T-helper 1 cell treated with Interleukin-12 subunit alpha and Interleukin-12 subunit beta and Interleukin-4 antibody, amounts not matched to agents 30 μg/mL and 1 μg/mL, for 36 hours (primary cell): ENCODE results near the gene PTPRA.

Experiments
- H3K27ac Mint-ChIP-seq: one replicate; pipeline ENCODE4 v1.8.0; 2021; ENCODE audit warnings: mild to moderate bottlenecking, mixed read lengths
- H3K27me3 Mint-ChIP-seq: one replicate; pipeline ENCODE4 v1.8.0; 2021; ENCODE audit warnings: low read depth, mixed read lengths
- H3K36me3 Mint-ChIP-seq: one replicate; pipeline ENCODE4 v1.8.0; 2021; ENCODE audit warnings: low read depth, mixed read lengths
- H3K4me1 Mint-ChIP-seq: one replicate; pipeline ENCODE4 v1.8.0; 2021; ENCODE audit warnings: low read depth, mixed read lengths
- H3K4me3 Mint-ChIP-seq: one replicate; pipeline ENCODE4 v1.8.0; 2021; ENCODE audit warnings: mild to moderate bottlenecking, moderate library complexity, mixed read lengths
- H3K9me3 Mint-ChIP-seq: one replicate; pipeline ENCODE4 v1.8.0; 2021; ENCODE audit warnings: mixed read lengths

PTPRA gene

DNA sequence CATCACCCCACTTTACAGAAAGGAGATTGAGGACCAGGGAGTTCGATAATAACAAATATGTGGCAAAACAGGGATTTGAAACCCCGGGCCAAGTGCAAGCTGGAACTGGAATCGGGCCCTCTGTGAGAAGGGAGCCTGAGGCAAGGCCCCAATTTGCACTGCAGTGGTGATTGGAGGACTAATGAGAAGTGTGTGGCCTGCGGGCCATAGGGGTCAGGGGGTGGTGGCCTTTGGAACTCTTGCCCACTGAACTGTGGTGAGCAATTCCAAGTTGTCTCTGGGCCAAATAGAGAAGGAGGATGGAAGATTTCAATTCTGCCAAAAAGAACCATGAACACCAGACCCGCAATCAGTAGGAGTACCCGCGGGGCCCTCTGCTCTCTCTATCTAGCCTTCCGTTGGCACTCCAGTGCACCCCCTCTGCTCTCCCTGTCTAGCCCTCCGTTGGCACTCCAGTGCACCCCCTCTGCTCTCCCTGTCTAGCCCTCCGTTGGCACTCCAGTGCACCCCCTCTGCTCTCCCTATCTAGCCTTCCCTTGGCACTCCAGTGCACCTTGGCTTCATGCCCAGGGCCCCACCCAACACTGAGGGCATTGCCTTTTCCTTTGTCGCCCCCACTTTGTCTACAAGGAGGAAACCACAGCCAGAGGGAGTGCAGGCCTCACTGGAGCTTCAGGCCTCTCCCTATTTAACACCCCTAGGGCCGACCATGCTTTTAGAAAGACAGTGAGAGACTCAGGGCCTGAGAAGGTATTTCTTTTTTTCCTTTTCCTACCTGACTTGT lies 6.0 kb upstream of the PTPRA start:
- Mint-ChIP-seq H3K4me3 (no peak overlapping the region), H3K4me1 (peaks cover 22% of the 10 kb centered on the region), H3K9me3 (no peaks in the 10 kb centered on the region), H3K27ac (no peak overlapping the region), H3K27me3 (no peaks in the 10 kb centered on the region), H3K36me3 (peaks cover 10% of the 10 kb centered on the region)

DNA sequence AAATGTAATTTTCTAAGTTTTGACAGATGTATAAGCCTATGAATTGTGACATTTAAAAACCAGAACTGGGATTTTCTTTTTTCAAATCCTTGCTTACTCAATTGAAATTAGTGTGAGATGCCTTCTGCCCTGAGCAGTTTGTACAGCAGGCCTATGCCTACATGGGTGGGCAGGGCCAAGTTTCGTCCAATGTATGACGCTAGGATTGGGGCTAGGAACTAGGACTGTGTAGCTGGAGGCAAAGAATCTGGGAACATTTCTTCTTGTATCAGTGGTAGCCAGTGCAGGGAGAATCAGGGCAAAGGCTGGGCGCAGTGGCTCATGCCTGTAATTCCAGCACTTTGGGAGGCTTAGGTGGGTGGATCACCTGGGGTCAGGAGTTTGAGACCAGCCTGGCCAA lies 3.9 kb upstream of the PTPRA start:
- H3K9me3 Mint-ChIP-seq, result no peaks in the 10 kb centered on the region
- no peak overlapping the region for H3K4me3 Mint-ChIP-seq
- no peak overlapping the region for H3K27ac Mint-ChIP-seq
- H3K4me1 Mint-ChIP-seq, result peaks cover 30% of the 10 kb centered on the region
- H3K36me3 Mint-ChIP-seq, result peaks cover 12% of the 10 kb centered on the region
- no peaks in the 10 kb centered on the region for H3K27me3 Mint-ChIP-seq

DNA sequence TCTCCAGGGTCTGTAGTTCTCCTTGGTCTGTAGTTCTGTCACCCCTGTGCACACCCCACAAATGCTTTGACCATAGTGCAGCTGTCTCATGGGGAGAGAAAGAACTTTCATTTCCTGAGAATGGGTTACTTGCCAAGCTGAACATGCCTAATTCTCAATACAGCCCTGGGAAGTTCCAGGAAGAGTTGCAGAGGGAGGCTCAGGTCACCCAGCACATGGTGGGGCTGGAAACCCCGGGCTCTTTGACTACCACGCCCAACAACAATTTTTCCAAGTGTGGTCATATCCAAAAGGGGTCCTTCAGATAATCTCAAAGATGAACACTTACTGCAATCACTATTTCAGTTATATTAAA lies 2.2 kb upstream of the PTPRA start:
- peaks cover 46% of the 10 kb centered on the region for H3K4me1 Mint-ChIP-seq
- H3K36me3 Mint-ChIP-seq, result peaks cover 15% of the 10 kb centered on the region
- H3K27me3 Mint-ChIP-seq, result no peaks in the 10 kb centered on the region
- no peaks in the 10 kb centered on the region for H3K9me3 Mint-ChIP-seq
- H3K27ac Mint-ChIP-seq, result peak overlapping the region; percentile 16
- peak overlapping the region; percentile 58 for H3K4me3 Mint-ChIP-seq

- peak overlapping the region; percentile 8 for H3K27ac Mint-ChIP-seq
- peaks cover 18% of the 10 kb centered on the region for H3K36me3 Mint-ChIP-seq
- no peaks in the 10 kb centered on the region for H3K27me3 Mint-ChIP-seq
These were observed 1.4 kb upstream of the PTPRA start for GRCh38 chr20:2871661-2872458.

DNA sequence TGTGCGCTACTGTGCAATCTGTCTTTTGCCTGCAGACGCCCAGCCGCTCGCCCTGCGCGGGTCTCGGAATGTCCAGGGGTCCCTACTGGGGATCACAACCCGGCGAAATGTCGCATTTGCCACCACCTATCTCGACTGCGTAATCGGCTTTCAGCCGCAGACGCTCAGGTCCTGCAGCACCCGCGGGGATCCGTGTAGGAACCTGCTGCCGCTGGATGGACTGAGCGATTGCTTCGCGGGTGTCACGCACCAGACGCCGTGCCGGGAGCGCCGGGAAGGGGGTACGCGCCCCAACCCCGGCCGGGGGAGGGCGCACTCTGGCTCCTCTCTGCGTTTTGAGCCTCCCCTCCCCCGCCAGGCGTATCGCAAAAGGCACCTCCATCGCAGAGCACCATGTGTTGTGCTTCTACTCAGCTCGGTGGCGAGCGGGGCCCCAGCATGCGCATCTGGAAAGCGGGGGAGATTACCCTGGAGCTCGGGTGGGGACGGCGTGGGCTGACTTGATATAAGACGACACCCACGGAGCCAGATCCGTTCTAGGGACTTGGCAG lies 747 bp upstream of the PTPRA start:
- H3K4me1 Mint-ChIP-seq, result peaks cover 48% of the 10 kb centered on the region

More at GRCh38 chr20:2871661-2872458, 1.4 kb upstream of the PTPRA start:
- Mint-ChIP-seq H3K4me3 (peak overlapping the region; percentile 90), H3K9me3 (no peaks in the 10 kb centered on the region), H3K4me1 (peaks cover 53% of the 10 kb centered on the region)

DNA sequence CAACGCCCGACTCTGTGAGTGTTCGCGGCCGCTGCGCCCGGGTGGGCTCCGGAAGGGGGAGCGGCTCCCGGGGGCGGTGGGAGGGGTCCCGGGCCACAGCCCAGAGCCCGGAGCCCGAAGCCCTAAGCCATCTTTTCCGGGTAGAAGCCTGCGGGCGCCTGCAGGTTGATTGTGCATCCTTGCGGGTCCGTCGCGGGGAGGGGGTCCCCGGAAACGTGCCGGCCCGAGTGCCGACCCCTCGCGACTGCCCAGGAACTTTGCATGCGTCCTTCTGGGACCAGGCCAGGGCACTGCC lies 413 bp downstream of the PTPRA start:
- Mint-ChIP-seq H3K4me3 (peak overlapping the region; percentile 86), H3K27ac (peak overlapping the region; percentile 57), H3K9me3 (no peaks in the 10 kb centered on the region), H3K36me3 (peaks cover 22% of the 10 kb centered on the region), H3K27me3 (no peaks in the 10 kb centered on the region), H3K4me1 (peaks cover 47% of the 10 kb centered on the region)

More for the DNA sequence above, 747 bp upstream of the PTPRA start:
- Mint-ChIP-seq H3K27me3 (no peaks in the 10 kb centered on the region), H3K4me3 (peak overlapping the region; percentile 90), H3K27ac (peak overlapping the region; percentile 91), H3K36me3 (peaks cover 20% of the 10 kb centered on the region), H3K9me3 (no peaks in the 10 kb centered on the region)

GRCh38 chr20:2874456-2874855 lies 1.2 kb downstream of the PTPRA start:
- Mint-ChIP-seq H3K4me1 (peaks cover 47% of the 10 kb centered on the region), H3K4me3 (peak overlapping the region; percentile 86), H3K27me3 (no peaks in the 10 kb centered on the region), H3K9me3 (no peaks in the 10 kb centered on the region), H3K27ac (peak overlapping the region; percentile 57), H3K36me3 (peaks cover 22% of the 10 kb centered on the region)

GRCh38 chr20:2875690-2876203 lies 2.5 kb downstream of the PTPRA start:
- Mint-ChIP-seq H3K4me3 (peak overlapping the region; percentile 30), H3K27me3 (no peaks in the 10 kb centered on the region), H3K27ac (peak overlapping the region; percentile 47), H3K4me1 (peaks cover 42% of the 10 kb centered on the region), H3K36me3 (peaks cover 22% of the 10 kb centered on the region), H3K9me3 (no peaks in the 10 kb centered on the region)

DNA sequence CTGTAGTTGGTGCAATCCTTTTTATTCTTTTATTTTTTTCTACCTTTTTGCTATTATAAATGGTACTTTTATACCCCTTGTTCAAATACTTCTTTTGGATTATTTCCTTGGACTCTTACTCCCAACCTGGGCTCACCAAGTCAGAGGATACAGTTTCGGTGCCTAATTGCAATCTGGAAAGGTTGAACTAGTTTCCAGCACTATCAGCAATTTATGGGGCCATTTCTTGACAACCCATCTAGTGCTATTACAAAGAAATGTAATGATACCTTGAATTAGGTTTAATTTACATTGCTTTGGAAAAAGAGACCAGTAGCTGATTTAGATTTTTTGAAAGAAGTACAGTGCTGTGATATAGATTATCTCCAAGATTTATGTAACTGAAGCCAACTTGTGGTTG lies 5.2 kb downstream of the PTPRA start:
- Mint-ChIP-seq H3K36me3 (peaks cover 22% of the 10 kb centered on the region), H3K9me3 (no peaks in the 10 kb centered on the region), H3K27ac (no peak overlapping the region), H3K4me3 (no peak overlapping the region), H3K27me3 (no peaks in the 10 kb centered on the region), H3K4me1 (peaks cover 27% of the 10 kb centered on the region)

- peaks cover 32% of the 10 kb centered on the region for H3K4me1 Mint-ChIP-seq
- H3K27me3 Mint-ChIP-seq, result no peaks in the 10 kb centered on the region
- peaks cover 23% of the 10 kb centered on the region for H3K36me3 Mint-ChIP-seq
- H3K27ac Mint-ChIP-seq, result no peak overlapping the region
- no peaks in the 10 kb centered on the region for H3K9me3 Mint-ChIP-seq
- no peak overlapping the region for H3K4me3 Mint-ChIP-seq
These were observed 5.9 kb downstream of the PTPRA start for GRCh38 chr20:2879146-2879545.

- Mint-ChIP-seq H3K27me3 (no peaks in the 10 kb centered on the region), H3K4me3 (no peak overlapping the region), H3K36me3 (peaks cover 16% of the 10 kb centered on the region), H3K27ac (no peak overlapping the region), H3K4me1 (peaks cover 25% of the 10 kb centered on the region), H3K9me3 (no peaks in the 10 kb centered on the region)
These were observed 7.4 kb downstream of the PTPRA start for GRCh38 chr20:2880650-2881049.

- Mint-ChIP-seq H3K4me1 (peaks cover 22% of the 10 kb centered on the region), H3K27me3 (no peaks in the 10 kb centered on the region), H3K27ac (no peak overlapping the region)
These were observed 10.7 kb downstream of the PTPRA start for GRCh38 chr20:2883726-2884637.

DNA sequence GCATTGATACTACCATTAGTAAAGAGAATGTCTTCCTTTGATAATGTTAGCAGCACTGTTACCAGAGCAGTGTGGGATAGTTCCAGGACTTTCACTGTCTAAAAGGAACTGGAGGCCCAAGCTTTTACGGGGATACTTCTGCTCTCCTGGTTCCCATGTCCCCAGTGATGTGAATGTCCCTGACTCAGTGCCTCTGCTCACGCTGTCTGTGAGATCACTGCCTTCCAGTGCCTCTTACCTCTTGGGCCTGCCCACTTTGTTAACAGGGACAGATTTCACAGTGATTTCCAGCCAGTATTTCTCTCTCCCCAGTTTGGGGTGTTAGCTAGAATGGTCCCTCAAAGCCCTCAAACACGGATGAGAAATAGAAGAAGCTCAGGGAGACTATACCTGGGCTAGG lies 14.4 kb downstream of the PTPRA start:
- Mint-ChIP-seq H3K27me3 (no peaks in the 10 kb centered on the region), H3K36me3 (peaks cover 16% of the 10 kb centered on the region), H3K27ac (no peak overlapping the region), H3K4me3 (no peak overlapping the region), H3K4me1 (peaks cover 24% of the 10 kb centered on the region), H3K9me3 (no peaks in the 10 kb centered on the region)

More at GRCh38 chr20:2883726-2884637, 10.7 kb downstream of the PTPRA start:
- H3K9me3 Mint-ChIP-seq, result no peaks in the 10 kb centered on the region
- peaks cover 6% of the 10 kb centered on the region for H3K36me3 Mint-ChIP-seq
- H3K4me3 Mint-ChIP-seq, result no peak overlapping the region
